Muscle layer of duodenum (tissue), 2 donors: ENCODE data around the gene STK32A.

ENCODE experiments used
- H3K27ac ChIP-seq: one replicate; pipeline ENCODE4 v1.7.0; 2013; ENCODE audit warnings: mild to moderate bottlenecking, low read length
- H3K27me3 ChIP-seq: one replicate; pipeline ENCODE4 v1.7.0; 2013; ENCODE audit warnings: low read depth, mild to moderate bottlenecking, control low read depth, low read length
- H3K36me3 ChIP-seq, 2 donors: one replicate each; pipeline ENCODE4 v1.7.0; 2013; ENCODE audit warnings: low read length in 2 of 2, control low read depth in 1 of 2, mild to moderate bottlenecking in 1 of 2; ENCODE audit not compliant: insufficient read depth in 2 of 2, control insufficient read depth in 1 of 2
- H3K4me1 ChIP-seq, 2 donors: one replicate each; pipeline ENCODE4 v1.7.0; 2013; ENCODE audit warnings: low read length in 2 of 2, mild to moderate bottlenecking in 2 of 2, control low read depth in 1 of 2, moderate library complexity in 1 of 2; ENCODE audit not compliant: insufficient read depth in 2 of 2, control insufficient read depth in 1 of 2
- H3K4me3 ChIP-seq, 2 donors: one replicate each; pipeline ENCODE4 v1.7.0; 2013; ENCODE audit warnings: low read length in 2 of 2, low read depth in 1 of 2, mild to moderate bottlenecking in 1 of 2
- H3K9me3 ChIP-seq, 2 donors: one replicate each; pipeline ENCODE4 v1.7.0; 2013; ENCODE audit warnings: low read length in 2 of 2, control low read depth in 1 of 2, mild to moderate bottlenecking in 1 of 2; ENCODE audit not compliant: control insufficient read depth in 1 of 2
- donor health status: healthy.

Gene STK32A

GRCh38 chr5:147317978-147318684 lies 83.3 kb downstream of the STK32A start:
- H3K27me3 ChIP-seq = no peaks in the 10 kb centered on the region
- no peaks in the 10 kb centered on the region for H3K9me3 ChIP-seq
- no peak overlapping the region for H3K4me3 ChIP-seq
- H3K27ac ChIP-seq = no peak overlapping the region
- H3K36me3 ChIP-seq = no peaks in the 10 kb centered on the region
- H3K4me1 ChIP-seq = no peaks in the 10 kb centered on the region

GRCh38 chr5:147321569-147321968 lies 86.7 kb downstream of the STK32A start:
- Histone ChIP-seq H3K27me3 (no peaks in the 10 kb centered on the region), H3K4me1 (no peaks in the 10 kb centered on the region), H3K9me3 (no peaks in the 10 kb centered on the region), H3K4me3 (no peak overlapping the region), H3K27ac (no peak overlapping the region), H3K36me3 (no peaks in the 10 kb centered on the region)

- Histone ChIP-seq H3K27ac (no peak overlapping the region), H3K4me1 (no peaks in the 10 kb centered on the region), H3K9me3 (no peaks in the 10 kb centered on the region), H3K36me3 (no peaks in the 10 kb centered on the region), H3K27me3 (no peaks in the 10 kb centered on the region), H3K4me3 (no peak overlapping the region)
Observed at GRCh38 chr5:147327421-147327820, 92.6 kb downstream of the STK32A start.

- H3K4me3 ChIP-seq = no peak overlapping the region
- H3K4me1 ChIP-seq = no peaks in the 10 kb centered on the region
- H3K27ac ChIP-seq = no peak overlapping the region
Observed at GRCh38 chr5:147327905-147328304, 93.1 kb downstream of the STK32A start.

GRCh38 chr5:147332658-147333057 lies 97.8 kb downstream of the STK32A start:
- Histone ChIP-seq H3K4me3 (no peak overlapping the region), H3K27ac (no peak overlapping the region), H3K36me3 (no peaks in the 10 kb centered on the region), H3K4me1 (no peaks in the 10 kb centered on the region), H3K27me3 (no peaks in the 10 kb centered on the region), H3K9me3 (no peaks in the 10 kb centered on the region)

More at GRCh38 chr5:147327905-147328304, 93.1 kb downstream of the STK32A start:
- Histone ChIP-seq H3K9me3 (no peaks in the 10 kb centered on the region), H3K27me3 (no peaks in the 10 kb centered on the region), H3K36me3 (no peaks in the 10 kb centered on the region)

- H3K4me1 ChIP-seq = no peaks in the 10 kb centered on the region
- no peaks in the 10 kb centered on the region for H3K9me3 ChIP-seq
- H3K4me3 ChIP-seq = no peak overlapping the region
- H3K27ac ChIP-seq = no peak overlapping the region
- H3K36me3 ChIP-seq = no peaks in the 10 kb centered on the region
- H3K27me3 ChIP-seq = no peaks in the 10 kb centered on the region
Observed at GRCh38 chr5:147336876-147337275, 102.0 kb downstream of the STK32A start.

GRCh38 chr5:147339313-147339712 lies 104.5 kb downstream of the STK32A start:
- H3K27ac ChIP-seq = no peak overlapping the region
- H3K27me3 ChIP-seq = no peaks in the 10 kb centered on the region
- no peak overlapping the region for H3K4me3 ChIP-seq
- H3K4me1 ChIP-seq = no peaks in the 10 kb centered on the region
- H3K9me3 ChIP-seq = no peaks in the 10 kb centered on the region
- no peaks in the 10 kb centered on the region for H3K36me3 ChIP-seq

- Histone ChIP-seq H3K27ac (no peak overlapping the region), H3K9me3 (no peaks in the 10 kb centered on the region), H3K4me1 (no peaks in the 10 kb centered on the region), H3K4me3 (no peak overlapping the region), H3K36me3 (no peaks in the 10 kb centered on the region), H3K27me3 (no peaks in the 10 kb centered on the region)
Observed at GRCh38 chr5:147340941-147341340, 106.1 kb downstream of the STK32A start.

- Histone ChIP-seq H3K4me3 (no peak overlapping the region), H3K27me3 (no peaks in the 10 kb centered on the region), H3K9me3 (no peaks in the 10 kb centered on the region), H3K27ac (no peak overlapping the region), H3K4me1 (no peaks in the 10 kb centered on the region), H3K36me3 (no peaks in the 10 kb centered on the region)
Observed at GRCh38 chr5:147341345-147341744, 106.5 kb downstream of the STK32A start.

GRCh38 chr5:147344861-147345260 lies 110.0 kb downstream of the STK32A start:
- no peaks in the 10 kb centered on the region for H3K36me3 ChIP-seq
- H3K27me3 ChIP-seq = no peaks in the 10 kb centered on the region
- no peaks in the 10 kb centered on the region for H3K4me1 ChIP-seq
- H3K4me3 ChIP-seq = no peak overlapping the region
- no peak overlapping the region for H3K27ac ChIP-seq
- H3K9me3 ChIP-seq = no peaks in the 10 kb centered on the region

- H3K27me3 ChIP-seq = no peaks in the 10 kb centered on the region
- no peak overlapping the region for H3K27ac ChIP-seq
- no peak overlapping the region for H3K4me3 ChIP-seq
- no peaks in the 10 kb centered on the region for H3K4me1 ChIP-seq
- no peaks in the 10 kb centered on the region for H3K9me3 ChIP-seq
- H3K36me3 ChIP-seq = no peaks in the 10 kb centered on the region
Observed at GRCh38 chr5:147346006-147346561, 111.3 kb downstream of the STK32A start.

- H3K27ac ChIP-seq = no peak overlapping the region
- H3K4me1 ChIP-seq = no peaks in the 10 kb centered on the region
- no peaks in the 10 kb centered on the region for H3K27me3 ChIP-seq
- no peaks in the 10 kb centered on the region for H3K36me3 ChIP-seq
- H3K9me3 ChIP-seq = no peaks in the 10 kb centered on the region
- H3K4me3 ChIP-seq = no peak overlapping the region
Observed at GRCh38 chr5:147348046-147348445, 113.2 kb downstream of the STK32A start.
